Measurements from ENCODE around the gene CACFD1.
A peak's percentile ranks its signal among the peaks of the same experiment; 100 is the strongest.
"Not testable (repeated sequence)": the region's sequence is repeated elsewhere in the genome, so short reads cannot be mapped to it uniquely, and the experiment has no call there.

CACFD1 gene

DNA sequence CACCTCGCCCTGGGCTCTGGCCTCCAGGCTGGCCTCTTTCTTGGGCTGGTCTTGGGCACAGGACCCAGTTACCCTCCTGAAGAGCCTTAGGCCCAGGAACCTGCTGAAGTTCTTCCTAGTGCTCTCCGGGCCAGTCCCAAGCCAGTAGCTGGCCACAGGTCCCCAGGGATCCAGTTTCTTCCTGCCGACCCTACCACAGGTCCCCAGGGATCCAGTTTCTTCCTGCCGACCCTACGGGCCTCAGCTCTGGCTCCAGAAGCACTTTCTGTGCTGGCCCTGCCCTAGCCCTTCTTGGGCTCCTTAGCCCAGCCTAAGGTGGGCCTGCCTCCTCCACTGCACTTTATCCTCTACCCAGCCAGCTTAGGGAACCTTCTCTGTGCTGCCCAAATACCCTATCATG, 18.2 kb upstream of the CACFD1 start:
- DNase-seq = no peak

DNA sequence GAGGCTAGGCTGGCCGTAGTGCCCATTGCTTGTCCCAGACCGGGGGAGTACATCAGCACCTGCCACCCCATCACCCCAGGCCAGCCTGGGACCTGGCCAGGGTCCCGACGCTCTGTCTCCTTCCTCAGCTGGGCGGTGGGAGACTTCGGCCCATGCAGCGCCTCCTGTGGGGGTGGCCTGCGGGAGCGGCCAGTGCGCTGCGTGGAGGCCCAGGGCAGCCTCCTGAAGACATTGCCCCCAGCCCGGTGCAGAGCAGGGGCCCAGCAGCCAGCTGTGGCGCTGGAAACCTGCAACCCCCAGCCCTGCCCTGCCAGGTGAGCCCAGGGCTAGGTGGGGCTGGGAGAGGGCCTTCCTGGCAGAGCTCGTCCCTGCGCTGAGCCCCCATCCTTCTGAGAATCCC, 16.5 kb upstream of the CACFD1 start:
- DNase-seq = no peak

DNA sequence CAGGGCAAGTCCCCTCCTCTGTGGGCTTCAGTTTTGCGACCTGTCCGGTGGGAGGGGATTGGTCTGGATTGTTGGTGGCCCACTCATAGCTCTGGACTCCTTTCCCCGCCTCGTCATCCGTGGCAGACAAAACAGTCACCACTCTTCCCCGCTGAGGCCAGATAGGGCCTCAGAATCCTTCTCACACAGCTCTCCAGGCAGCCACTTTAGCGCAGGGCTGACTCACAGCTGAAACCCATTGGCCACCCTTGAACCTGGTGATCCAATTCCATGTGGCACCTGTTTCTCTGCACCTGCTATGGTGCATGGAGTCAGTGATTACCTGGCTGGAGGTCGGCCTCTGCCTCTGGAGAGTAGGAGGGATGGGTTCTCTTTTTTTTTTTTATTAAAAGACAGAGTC, 15.8 kb upstream of the CACFD1 start:
- DNase-seq = no peak

DNA sequence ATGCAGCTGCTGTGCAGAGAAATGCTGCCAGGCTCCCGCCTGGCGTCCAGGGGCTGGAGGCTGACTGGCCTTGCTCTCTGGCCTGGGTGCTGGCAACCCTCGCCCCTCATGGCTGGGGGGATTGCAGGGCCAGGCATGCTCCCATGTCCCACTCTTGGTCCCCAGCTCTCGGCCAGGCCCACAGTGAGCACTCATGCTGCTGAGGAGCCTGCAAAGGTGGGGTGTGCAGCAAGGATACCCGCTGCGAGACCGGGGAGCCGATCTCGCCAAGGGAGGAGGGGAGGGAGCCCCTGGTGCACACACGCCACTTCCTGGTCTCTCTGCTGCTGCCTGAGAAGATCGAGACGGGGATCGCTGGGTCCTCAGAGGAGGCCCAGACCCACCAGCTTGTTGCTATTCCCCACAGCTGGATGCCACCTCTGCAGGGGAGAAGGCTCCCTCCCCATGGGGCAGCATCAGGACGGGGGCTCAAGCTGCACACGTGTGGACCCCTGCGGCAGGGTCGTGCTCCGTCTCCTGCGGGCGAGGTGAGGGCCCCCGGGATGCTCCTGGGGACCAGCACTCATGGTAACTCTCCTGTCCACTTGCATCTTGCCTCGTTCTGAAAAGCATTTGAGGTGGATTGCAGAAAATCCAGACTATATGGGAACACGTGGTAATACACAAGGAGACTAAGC, 14.3 kb upstream of the CACFD1 start:
- DNase-seq = no peak

DNA sequence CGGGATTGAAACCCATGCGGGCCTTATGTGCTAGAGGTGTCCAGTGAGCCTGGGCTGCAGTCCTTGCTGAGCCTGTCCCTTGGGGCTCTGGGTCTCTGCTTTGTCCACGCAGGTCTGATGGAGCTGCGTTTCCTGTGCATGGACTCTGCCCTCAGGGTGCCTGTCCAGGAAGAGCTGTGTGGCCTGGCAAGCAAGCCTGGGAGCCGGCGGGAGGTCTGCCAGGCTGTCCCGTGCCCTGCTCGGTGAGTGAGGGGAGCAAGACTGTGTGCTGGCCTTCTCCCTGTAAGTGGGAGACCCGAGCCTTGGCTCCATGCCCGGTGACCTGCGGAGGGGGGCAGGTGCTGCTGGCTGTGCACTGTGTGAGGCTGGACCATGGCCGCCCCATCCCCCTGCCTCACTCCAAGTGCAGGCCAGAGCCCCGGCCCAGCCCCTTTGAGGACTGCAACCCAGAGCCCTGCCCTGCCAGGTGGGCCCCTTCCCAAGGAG, 11.2 kb upstream of the CACFD1 start:
- DNase-seq = no peak

DNA sequence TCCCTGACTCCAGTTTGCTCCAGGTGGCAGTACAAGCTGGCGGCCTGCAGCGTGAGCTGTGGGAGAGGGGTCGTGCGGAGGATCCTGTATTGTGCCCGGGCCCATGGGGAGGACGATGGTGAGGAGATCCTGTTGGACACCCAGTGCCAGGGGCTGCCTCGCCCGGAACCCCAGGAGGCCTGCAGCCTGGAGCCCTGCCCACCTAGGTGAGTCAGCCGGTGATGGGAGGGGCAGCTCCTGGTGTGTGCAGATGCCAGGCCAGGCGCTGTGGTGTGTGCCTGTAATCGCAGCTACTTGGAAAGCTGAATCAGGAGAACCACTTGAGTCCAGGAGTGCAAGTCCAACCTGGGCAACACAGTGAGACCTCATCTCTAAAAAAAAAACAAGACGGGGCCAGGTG, 10.0 kb upstream of the CACFD1 start:
- no peak for DNase-seq

DNA sequence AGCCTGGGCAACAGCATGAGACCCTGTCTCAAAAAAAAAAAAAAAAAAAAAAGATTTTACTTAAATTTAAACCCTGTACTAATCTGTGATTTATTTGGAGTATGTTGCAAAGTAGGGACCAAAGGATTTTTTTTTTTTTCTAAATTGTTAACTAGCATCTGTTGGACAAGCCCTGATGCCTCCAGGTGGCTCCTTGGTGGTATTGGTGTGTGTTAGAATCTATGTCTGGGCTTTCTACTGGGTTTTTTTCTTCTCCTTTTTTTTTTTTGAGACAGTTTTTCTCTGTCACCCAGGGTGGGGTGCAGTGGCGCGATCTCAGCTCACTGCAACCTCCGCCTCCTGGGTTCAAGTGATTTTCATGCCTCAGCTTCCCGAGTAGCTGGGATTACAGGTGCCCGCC, 7.9 kb upstream of the CACFD1 start:
- DNase-seq = not testable (repeated sequence)

DNA sequence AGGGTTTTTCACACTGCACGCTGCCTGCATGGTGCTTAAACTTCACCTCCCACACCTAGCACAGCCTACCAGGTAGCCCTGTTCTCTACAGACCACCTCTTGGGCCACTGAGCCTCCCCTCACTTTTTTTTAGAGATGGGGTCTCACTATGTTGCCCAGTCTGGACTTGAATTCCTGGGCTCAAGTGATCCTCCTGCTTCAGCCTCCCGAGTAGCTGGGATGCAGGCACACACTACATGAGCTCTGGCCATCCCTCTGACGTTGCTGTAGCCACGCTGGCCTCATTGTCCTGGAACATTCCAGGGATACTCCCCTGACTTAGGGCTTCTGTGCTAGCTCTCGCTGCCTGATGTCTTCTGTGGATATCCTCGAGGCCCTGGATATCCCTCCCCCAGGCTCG, 7.2 kb upstream of the CACFD1 start:
- DNase-seq = no peak

DNA sequence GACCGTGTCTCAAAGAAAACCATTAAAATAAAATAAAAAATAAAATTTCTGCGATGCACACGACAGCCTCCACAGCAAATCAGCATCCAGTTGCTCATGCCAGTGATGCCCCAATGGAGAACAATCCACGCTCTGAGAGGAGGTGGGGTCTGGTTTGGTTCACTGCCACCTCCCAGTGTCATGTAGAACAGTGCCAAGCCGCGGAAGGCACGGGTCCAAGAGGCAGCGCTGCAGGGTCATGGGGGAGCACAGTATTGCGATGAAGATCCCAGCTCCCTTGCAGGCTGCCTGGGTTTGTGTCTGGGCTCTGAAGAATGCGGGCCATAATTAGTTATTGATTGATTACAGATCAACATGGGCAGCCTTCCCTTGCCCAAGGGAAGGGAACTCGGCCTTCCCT, 6.1 kb upstream of the CACFD1 start:
- DNase-seq = no peak

DNA sequence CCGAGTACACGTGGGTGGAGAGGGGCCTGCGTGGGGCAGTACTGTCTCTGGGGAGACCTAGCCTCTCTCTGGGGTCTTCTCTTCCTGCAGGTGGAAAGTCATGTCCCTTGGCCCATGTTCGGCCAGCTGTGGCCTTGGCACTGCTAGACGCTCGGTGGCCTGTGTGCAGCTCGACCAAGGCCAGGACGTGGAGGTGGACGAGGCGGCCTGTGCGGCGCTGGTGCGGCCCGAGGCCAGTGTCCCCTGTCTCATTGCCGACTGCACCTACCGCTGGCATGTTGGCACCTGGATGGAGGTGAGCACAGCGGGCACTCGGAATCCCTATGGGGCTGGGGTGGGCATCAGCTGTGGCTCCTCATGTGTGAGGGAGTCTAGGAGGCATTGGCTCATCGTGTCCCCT, 5.5 kb upstream of the CACFD1 start:
- DNase-seq = no peak

DNA sequence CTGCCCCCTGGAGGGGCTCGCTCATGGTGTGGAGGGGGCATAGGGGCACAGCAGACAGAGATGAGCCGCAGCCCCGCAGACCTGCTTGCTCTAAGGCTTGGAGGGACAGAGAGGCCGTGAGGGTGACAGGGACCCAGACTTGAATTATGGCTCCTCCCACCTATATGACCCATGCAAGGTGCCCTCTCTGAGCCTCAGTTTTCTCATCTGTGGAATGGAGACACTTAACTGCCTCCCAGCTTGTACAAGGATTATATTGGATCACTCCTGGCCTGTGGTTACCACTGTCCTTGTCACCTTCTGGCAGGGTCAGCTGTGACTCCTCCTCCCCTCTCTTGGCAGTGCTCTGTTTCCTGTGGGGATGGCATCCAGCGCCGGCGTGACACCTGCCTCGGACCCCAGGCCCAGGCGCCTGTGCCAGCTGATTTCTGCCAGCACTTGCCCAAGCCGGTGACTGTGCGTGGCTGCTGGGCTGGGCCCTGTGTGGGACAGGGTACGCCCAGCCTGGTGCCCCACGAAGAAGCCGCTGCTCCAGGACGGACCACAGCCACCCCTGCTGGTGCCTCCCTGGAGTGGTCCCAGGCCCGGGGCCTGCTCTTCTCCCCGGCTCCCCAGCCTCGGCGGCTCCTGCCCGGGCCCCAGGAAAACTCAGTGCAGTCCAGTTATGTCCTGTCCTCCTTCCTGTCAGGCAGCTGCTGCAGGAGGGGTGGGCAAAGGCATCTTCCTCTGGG, 4.7 kb upstream of the CACFD1 start:
- no peak for DNase-seq

DNA sequence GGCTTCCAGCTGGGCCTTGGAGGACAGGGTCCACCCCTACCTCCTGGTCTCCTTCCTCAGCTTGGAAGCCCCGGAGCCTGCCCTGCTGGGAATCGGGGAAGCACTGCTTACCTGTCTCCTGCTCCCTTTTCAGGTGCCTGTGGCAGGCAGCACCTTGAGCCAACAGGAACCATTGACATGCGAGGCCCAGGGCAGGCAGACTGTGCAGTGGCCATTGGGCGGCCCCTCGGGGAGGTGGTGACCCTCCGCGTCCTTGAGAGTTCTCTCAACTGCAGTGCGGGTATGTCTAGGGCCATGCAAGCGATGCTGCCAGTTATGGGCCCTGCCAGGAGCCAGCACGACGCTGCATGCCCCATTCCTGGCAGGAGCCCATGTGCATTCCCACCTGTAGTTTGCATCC, 3.8 kb upstream of the CACFD1 start:
- DNase-seq = no peak

DNA sequence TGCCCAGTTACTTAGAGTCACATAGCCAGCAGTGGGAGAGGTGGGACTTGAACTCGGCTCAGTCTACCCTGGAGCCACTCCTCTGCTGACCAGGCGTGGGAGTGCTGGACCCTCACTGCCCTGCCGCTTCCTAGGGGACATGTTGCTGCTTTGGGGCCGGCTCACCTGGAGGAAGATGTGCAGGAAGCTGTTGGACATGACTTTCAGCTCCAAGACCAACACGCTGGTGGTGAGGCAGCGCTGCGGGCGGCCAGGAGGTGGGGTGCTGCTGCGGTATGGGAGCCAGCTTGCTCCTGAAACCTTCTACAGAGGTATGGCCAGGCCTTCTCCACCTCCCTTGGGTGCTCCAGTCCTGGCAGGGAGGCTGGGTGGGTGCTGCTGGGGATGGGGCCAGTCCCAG, 3.4 kb upstream of the CACFD1 start:
- no peak for DNase-seq

DNA sequence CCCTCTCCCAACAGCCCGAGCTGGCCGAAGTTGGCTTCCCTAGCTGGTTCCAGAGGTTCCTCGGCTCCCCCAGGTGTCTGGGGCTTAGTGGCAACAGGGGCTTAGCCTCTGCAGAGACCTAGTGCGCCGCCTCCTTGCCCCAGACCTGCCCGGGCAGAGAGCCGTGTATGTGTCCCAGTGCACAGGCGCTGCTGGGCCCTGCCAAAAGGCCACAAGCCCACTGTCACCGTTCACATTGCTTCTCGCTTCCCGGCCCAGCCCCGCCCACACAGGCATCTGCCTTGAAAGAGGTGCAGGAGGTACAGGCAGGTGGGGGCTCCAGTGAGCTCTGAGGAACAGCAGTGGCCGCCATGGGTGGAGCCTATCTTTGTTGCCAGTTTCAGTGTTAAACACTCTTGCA, 2.5 kb upstream of the CACFD1 start:
- no peak for DNase-seq

DNA sequence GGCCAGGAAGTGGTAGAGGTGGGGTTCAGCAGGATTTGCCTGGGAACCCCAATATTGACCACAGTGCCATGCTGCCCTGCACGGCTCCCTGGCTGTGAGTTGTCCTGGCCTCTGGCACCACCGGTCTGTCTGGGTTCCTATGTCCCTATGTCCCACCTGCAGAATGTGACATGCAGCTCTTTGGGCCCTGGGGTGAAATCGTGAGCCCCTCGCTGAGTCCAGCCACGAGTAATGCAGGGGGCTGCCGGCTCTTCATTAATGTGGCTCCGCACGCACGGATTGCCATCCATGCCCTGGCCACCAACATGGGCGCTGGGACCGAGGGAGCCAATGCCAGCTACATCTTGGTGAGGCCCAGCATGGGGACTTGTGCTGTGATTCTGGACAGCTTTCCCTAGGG, 2.0 kb upstream of the CACFD1 start:
- no peak for DNase-seq

DNA sequence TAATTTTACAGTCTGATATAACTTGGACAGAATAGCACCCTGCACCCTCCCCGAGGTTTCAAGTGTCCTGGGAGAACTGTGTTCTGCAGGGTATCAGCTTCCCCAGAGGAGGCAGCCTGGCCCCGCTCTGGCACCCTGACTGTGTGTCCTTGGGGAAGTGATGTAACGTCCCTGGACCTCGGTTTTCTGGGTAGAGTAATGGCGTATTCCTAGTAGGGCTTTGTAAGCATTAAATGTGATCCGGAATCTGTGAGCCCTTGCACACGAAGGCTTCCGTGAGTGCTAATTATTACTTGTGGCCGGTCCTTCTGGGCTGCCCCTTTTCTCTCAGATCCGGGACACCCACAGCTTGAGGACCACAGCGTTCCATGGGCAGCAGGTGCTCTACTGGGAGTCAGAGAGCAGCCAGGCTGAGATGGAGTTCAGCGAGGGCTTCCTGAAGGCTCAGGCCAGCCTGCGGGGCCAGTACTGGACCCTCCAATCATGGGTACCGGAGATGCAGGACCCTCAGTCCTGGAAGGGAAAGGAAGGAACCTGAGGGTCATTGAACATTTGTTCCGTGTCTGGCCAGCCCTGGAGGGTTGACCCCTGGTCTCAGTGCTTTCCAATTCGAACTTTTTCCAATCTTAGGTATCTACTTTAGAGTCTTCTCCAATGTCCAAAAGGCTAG, 1.0 kb upstream of the CACFD1 start:
- no peak for DNase-seq

DNA sequence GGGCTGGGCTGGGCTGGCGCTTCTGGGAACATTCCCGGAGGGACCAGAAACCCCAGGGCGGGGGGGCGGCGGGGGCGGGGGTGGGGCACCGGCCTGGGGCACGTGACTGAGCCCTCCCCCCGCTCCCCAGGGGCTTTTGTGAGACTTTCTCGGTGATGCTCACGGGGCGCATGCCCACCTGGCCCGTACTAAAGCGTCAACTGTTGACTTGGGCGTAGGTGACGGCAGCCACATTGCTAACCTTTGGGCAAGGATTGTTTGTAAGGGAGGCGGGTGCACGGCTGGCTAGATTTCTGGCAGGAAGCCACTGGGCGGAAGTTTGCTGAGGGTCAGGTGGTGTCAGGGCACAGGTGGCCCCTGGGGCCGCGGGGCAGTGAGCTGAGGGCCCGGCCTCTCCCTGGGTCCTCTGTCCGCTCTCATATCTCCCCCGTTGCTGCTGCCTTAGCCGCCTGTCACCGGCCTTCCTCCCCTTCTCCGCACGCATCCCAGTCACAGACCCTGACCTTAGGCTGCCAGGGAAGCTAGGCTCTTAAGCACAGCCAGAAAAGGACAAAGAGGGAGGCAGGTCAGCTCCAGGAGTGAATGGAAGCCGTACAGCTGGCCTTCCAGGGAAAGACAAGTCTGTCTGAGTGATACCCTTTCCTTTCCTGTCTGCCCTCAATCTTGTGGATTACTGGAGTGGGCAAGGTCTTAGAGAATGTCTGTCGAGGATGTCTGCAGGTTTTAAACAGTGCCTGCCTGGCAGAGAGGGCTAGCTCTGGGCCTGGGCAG, 812 bp downstream of the CACFD1 start:
- peak; percentile 76 for DNase-seq

DNA sequence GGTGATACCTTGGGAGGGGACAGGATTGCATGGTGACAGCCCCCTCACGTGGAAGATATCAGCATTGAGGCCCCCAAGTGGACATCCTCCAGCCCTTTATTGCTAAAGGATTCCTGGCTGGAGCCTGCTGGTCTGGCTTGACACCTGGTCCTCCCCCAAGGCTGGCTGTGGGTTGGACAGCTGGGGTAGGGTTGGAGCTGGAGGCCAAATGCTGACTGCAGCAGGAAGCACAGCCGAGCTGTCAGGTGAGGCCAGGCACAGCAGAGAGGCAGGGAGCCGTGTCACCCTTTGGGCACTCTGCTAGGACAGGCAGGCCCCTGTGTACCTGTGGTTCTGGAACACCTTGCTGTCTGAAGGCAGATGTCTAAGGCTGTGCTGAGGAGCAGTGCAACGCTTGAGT, 2.2 kb downstream of the CACFD1 start:
- DNase-seq = no peak

DNA sequence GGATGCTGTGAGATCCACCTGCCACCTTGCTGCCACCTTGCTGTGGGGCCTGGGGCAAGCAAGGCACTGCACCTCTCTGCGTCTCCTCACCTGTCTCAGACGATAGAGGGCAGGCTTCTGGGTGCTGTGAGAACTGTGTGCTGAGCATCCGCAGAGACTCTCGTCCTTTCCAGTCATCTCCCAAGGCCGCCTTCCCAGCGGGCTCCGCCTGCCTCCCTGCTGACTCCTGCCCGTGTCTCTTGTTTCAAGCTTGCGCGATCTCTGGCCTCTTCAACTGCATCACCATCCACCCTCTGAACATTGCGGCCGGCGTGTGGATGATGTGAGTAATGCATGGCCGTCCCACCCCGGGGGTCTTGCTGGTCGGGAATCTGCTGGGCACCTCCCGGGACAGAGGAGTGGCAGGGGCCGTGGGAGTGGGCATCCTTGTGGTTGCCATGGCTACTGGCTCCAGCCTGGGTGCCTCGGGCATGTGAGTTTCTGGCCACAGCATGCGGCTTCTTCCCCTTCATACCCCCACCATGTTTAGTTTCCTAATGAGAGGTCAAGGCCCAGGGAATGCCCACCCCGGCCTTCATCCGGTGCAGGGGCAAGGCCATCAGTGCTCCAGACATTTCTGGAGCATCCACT, 3.6 kb downstream of the CACFD1 start:
- no peak for DNase-seq

DNA sequence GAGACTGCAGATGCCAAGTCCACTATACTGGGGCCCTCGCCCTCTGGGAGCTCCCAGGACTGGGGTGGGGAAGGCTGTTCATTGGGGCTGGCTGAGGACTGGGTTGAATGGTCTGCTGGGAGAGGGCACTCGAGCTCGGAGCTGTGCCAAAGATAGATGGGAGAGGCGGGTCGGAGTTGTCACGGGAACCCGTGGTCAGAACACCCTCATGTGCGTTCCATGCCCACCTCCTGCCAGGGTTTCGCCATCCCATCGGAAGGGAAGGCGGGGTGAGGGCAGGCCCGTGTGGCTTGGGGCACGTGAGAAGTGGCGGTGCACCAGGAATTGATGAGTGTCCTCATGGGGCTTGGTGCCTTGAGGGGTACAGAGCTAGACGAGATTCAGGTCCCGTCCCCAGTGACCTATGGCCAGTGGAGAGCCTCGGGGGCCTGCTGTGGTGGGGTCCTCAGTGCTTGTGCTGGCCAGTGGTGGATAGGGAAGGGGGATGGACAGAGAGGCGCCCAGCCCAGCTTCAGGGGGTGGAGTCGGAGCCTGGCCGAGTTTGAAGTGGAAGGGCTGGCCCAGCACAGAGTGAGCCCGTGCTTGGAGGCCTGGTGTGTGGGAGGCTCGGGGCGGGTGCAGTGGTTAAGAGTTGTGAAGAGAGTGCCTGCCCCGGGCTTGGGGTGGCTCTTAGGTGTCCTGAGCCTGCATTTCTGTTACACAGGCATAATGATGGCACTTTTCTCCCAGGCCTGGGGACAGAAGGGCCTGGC, 4.3 kb downstream of the CACFD1 start:
- DNase-seq = no peak

DNA sequence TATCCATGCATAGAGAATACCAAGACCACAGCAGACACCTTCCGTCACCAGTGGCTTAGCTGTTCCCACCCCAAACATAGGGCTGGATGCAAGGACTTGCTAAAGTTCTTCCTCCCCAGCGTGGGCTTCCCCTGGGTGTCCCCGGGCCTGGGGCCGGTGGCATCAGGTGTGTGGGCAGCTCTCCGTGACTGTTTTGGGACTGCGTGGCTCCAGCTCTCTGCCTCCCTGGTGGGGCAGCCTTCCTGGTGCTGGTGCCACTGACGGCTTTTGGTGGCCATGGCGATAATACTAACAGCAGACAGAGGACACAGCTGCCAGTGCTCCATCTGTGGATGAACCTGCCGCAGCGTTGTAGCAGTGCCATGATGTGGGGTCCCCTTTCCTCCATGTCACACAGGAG, 4.9 kb downstream of the CACFD1 start:
- DNase-seq = no peak

DNA sequence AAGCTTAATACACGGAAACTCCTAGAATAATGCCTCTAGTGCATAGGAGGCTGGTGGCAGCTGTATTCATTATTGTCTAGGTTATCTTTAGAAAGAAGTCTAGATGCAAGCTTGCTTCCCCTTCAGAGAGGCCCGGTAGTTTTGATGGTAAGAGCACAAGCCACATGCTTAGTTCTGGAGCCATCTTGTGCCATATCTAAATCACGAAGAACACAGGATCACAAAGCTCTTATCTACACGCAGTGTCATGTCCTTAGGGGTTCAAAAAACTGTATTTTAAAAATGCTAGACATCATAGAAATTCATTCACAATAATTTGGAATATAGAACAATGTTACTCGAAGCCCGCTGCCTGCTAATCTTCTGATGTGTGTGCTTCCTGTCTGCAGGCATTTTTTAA, 6.2 kb downstream of the CACFD1 start:
- DNase-seq = no peak

Data from activated effector memory CD4-positive, alpha-beta T cell treated with anti-CD3 and anti-CD28 coated beads, Interleukin-2, amount 50 U/mL, for 16 hours (primary cell).